ENCODE data around the gene TUBAL3.
"Not testable (repeated sequence)": the region's sequence is repeated elsewhere in the genome, so short reads cannot be mapped to it uniquely, and the experiment has no call there.

The TUBAL3 gene

GRCh38 chr10:5387169-5387568 lies 17.5 kb downstream of the TUBAL3 start:
- Histone ChIP-seq H3F3A (ENCODE audit: low read depth) (no peaks in the 10 kb centered on the region), H3K27me3 (ENCODE audit: insufficient read depth, low read length, poor library complexity, severe bottlenecking) (no peaks in the 10 kb centered on the region), H3K4me3 (ENCODE audit: low read length, poor library complexity, severe bottlenecking) (no peak overlapping the region), H3K79me2 (ENCODE audit: insufficient read depth, low read length) (no peaks in the 10 kb centered on the region), H4K20me1 (ENCODE audit: insufficient read depth, low read length, poor library complexity, severe bottlenecking) (no peaks in the 10 kb centered on the region), H3K4me2 (ENCODE audit: low read depth, low read length, poor library complexity, severe bottlenecking) (no peak overlapping the region), H3K4me1 (ENCODE audit: insufficient read depth, low read length, poor library complexity, severe bottlenecking) (no peaks in the 10 kb centered on the region), H3K9me2 (replicated peaks; ENCODE audit: low read depth, low read length) (no peaks in the 10 kb centered on the region), H3K9ac (ENCODE audit: low read depth, low read length, poor library complexity, severe bottlenecking) (no peak overlapping the region), H2AFZ (ENCODE audit: low read length) (no peak overlapping the region), H3K9me3 (ENCODE audit: insufficient read depth, low read depth, low read length) (peaks cover 20% of the 10 kb centered on the region), H3K36me3 (ENCODE audit: insufficient read depth, low read length) (no peaks in the 10 kb centered on the region)
- TF ChIP-seq EZH2phosphoT487 (IDR thresholded peaks at IDR 0.05; ENCODE audit: borderline replicate concordance) (no peak), CTCF (conservative IDR thresholded peaks at IDR 0.05; ENCODE audit: low read length) (no peak)

- Histone ChIP-seq H3K4me2 (ENCODE audit: low read depth, low read length, poor library complexity, severe bottlenecking) (no peak overlapping the region), H2AFZ (ENCODE audit: low read length) (no peak overlapping the region), H3K36me3 (ENCODE audit: insufficient read depth, low read length) (no peaks in the 10 kb centered on the region), H3K9me2 (replicated peaks; ENCODE audit: low read depth, low read length) (no peaks in the 10 kb centered on the region), H3F3A (ENCODE audit: low read depth) (no peaks in the 10 kb centered on the region), H3K9ac (ENCODE audit: low read depth, low read length, poor library complexity, severe bottlenecking) (no peak overlapping the region), H3K4me3 (ENCODE audit: low read length, poor library complexity, severe bottlenecking) (no peak overlapping the region), H3K27me3 (ENCODE audit: insufficient read depth, low read length, poor library complexity, severe bottlenecking) (no peaks in the 10 kb centered on the region), H3K4me1 (ENCODE audit: insufficient read depth, low read length, poor library complexity, severe bottlenecking) (no peaks in the 10 kb centered on the region), H3K79me2 (ENCODE audit: insufficient read depth, low read length) (no peaks in the 10 kb centered on the region), H3K9me3 (ENCODE audit: insufficient read depth, low read depth, low read length) (peaks cover 3% of the 10 kb centered on the region; the same call in 1 of the 2 replicates), H4K20me1 (ENCODE audit: insufficient read depth, low read length, poor library complexity, severe bottlenecking) (no peaks in the 10 kb centered on the region)
- no peak for TF ChIP-seq CTCF (conservative IDR thresholded peaks at IDR 0.05; ENCODE audit: low read length)
- TF ChIP-seq EZH2phosphoT487 (IDR thresholded peaks at IDR 0.05; ENCODE audit: borderline replicate concordance): no peak
Observed at GRCh38 chr10:5385224-5385623, 19.4 kb downstream of the TUBAL3 start.

- Histone ChIP-seq H3K9me2 (replicated peaks; ENCODE audit: low read depth, low read length) (no peaks in the 10 kb centered on the region), H3K79me2 (ENCODE audit: insufficient read depth, low read length) (no peaks in the 10 kb centered on the region), H2AFZ (ENCODE audit: low read length) (no peak overlapping the region), H3K4me2 (ENCODE audit: low read depth, low read length, poor library complexity, severe bottlenecking) (no peak overlapping the region), H3K9ac (ENCODE audit: low read depth, low read length, poor library complexity, severe bottlenecking) (no peak overlapping the region), H3K4me3 (ENCODE audit: low read length, poor library complexity, severe bottlenecking) (no peak overlapping the region), H3K27me3 (ENCODE audit: insufficient read depth, low read length, poor library complexity, severe bottlenecking) (peaks cover 5% of the 10 kb centered on the region), H3K4me1 (ENCODE audit: insufficient read depth, low read length, poor library complexity, severe bottlenecking) (no peaks in the 10 kb centered on the region), H3K9me3 (ENCODE audit: insufficient read depth, low read depth, low read length) (no peaks in the 10 kb centered on the region), H4K20me1 (ENCODE audit: insufficient read depth, low read length, poor library complexity, severe bottlenecking) (no peaks in the 10 kb centered on the region), H3F3A (ENCODE audit: low read depth) (no peaks in the 10 kb centered on the region), H3K36me3 (ENCODE audit: insufficient read depth, low read length) (no peaks in the 10 kb centered on the region)
- TF ChIP-seq CTCF (conservative IDR thresholded peaks at IDR 0.05; ENCODE audit: low read length) (no peak), EZH2phosphoT487 (IDR thresholded peaks at IDR 0.05; ENCODE audit: borderline replicate concordance) (no peak)
Observed at GRCh38 chr10:5381187-5381586, 23.4 kb downstream of the TUBAL3 start.

GRCh38 chr10:5380395-5380794 lies 24.2 kb downstream of the TUBAL3 start:
- H3K4me2 ChIP-seq (ENCODE audit: low read depth, low read length, poor library complexity, severe bottlenecking); H3K36me3 ChIP-seq (ENCODE audit: insufficient read depth, low read length); H3K9me3 ChIP-seq (ENCODE audit: insufficient read depth, low read depth, low read length); H3K9me2 ChIP-seq (replicated peaks; ENCODE audit: low read depth, low read length); H3K4me1 ChIP-seq (ENCODE audit: insufficient read depth, low read length, poor library complexity, severe bottlenecking); H3K9ac ChIP-seq (ENCODE audit: low read depth, low read length, poor library complexity, severe bottlenecking); H3K4me3 ChIP-seq (ENCODE audit: low read length, poor library complexity, severe bottlenecking); H2AFZ ChIP-seq (ENCODE audit: low read length); H3F3A ChIP-seq (ENCODE audit: low read depth); H3K27me3 ChIP-seq (ENCODE audit: insufficient read depth, low read length, poor library complexity, severe bottlenecking); H3K79me2 ChIP-seq (ENCODE audit: insufficient read depth, low read length); H4K20me1 ChIP-seq (ENCODE audit: insufficient read depth, low read length, poor library complexity, severe bottlenecking): not testable (repeated sequence)

GRCh38 chr10:5379202-5379601 lies 25.4 kb downstream of the TUBAL3 start:
- not testable (repeated sequence) for H3K4me2 ChIP-seq (ENCODE audit: low read depth, low read length, poor library complexity, severe bottlenecking); H3K27me3 ChIP-seq (ENCODE audit: insufficient read depth, low read length, poor library complexity, severe bottlenecking); H3K9me3 ChIP-seq (ENCODE audit: insufficient read depth, low read depth, low read length); H3K79me2 ChIP-seq (ENCODE audit: insufficient read depth, low read length); H4K20me1 ChIP-seq (ENCODE audit: insufficient read depth, low read length, poor library complexity, severe bottlenecking); H3K4me3 ChIP-seq (ENCODE audit: low read length, poor library complexity, severe bottlenecking); H3K9me2 ChIP-seq (replicated peaks; ENCODE audit: low read depth, low read length); H3K36me3 ChIP-seq (ENCODE audit: insufficient read depth, low read length); H3K4me1 ChIP-seq (ENCODE audit: insufficient read depth, low read length, poor library complexity, severe bottlenecking); H3K9ac ChIP-seq (ENCODE audit: low read depth, low read length, poor library complexity, severe bottlenecking); H2AFZ ChIP-seq (ENCODE audit: low read length); H3F3A ChIP-seq (ENCODE audit: low read depth)
